Stimulated activated CD4-positive, alpha-beta T cell treated with anti-CD3 and anti-CD28 coated beads, TNF-alpha, amount 100 ng/mL, for 48 hours (primary cell): Measurements from ENCODE around the gene FOXL1.

ENCODE experiments used
- DNase-seq, 3 donors: peaks; one replicate each; pipeline ENCODE4 v3.0.0-alpha.2; 2020; ENCODE audit warnings: low read depth in 3 of 3

Gene FOXL1

DNA sequence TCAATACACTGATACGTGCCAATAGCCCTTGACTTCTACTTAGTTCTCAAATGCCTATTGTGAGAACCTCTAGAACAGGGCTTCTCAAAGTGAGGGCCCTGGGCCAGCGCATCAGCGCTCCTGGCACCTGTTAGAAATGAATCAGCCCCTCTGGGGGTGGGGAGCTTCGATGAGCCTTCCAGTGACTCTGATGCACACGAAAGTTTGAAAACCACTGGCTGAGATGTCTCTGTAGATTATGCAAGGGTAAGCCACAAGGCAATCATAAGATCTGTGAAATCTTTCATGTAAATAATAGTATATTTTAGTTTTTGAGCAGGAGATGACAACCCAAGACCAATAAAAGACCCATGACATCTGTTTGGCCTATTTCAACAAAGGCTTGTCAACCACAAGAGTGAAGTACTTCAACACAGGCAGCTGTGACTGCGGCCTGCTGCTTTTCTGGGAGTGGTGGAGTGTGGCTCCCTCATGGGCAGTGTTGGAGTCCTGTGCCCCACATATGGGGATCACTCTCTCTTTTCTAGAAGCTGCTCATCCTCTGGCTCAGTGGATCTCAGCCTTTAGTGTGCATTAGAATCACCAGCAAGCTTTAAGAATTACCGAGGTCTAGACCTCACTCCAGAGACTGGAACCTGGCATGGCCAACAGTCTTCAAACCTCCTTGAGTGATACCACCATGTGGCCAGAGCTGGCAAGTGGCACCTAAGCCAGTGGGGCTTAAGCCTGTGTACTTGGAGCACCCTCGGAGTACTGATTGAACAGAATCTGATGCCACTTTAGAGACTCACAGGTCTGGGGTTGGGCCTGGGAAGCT is 29.1 kb upstream of the FOXL1 start:
- DNase-seq = no peak

- DNase-seq = no peak
These were observed 28.5 kb upstream of the FOXL1 start for GRCh38 chr16:86549893-86550190.

DNA sequence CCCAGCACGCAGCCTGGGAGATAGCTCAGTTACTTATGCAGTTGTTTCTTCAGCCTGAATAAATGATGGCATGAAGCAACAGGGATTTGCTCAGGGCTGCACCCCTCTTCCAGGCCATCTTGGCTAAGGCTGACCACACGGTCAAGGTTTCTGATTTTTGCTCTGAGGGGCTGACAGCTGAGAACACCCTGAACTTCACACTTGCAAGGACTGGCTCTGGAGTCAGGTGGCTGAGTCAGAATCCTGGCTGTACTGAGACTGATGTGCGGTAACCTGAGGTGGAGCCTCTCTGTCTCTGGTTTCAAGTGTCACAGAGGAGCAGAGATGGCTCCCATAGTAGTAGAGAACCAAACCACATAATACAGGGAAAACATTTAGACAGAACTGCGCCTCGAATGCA is 28.1 kb upstream of the FOXL1 start:
- DNase-seq = no peak

GRCh38 chr16:86553356-86553755 is 25.0 kb upstream of the FOXL1 start:
- no peak for DNase-seq

GRCh38 chr16:86554599-86554916 is 23.8 kb upstream of the FOXL1 start:
- DNase-seq = no peak

DNA sequence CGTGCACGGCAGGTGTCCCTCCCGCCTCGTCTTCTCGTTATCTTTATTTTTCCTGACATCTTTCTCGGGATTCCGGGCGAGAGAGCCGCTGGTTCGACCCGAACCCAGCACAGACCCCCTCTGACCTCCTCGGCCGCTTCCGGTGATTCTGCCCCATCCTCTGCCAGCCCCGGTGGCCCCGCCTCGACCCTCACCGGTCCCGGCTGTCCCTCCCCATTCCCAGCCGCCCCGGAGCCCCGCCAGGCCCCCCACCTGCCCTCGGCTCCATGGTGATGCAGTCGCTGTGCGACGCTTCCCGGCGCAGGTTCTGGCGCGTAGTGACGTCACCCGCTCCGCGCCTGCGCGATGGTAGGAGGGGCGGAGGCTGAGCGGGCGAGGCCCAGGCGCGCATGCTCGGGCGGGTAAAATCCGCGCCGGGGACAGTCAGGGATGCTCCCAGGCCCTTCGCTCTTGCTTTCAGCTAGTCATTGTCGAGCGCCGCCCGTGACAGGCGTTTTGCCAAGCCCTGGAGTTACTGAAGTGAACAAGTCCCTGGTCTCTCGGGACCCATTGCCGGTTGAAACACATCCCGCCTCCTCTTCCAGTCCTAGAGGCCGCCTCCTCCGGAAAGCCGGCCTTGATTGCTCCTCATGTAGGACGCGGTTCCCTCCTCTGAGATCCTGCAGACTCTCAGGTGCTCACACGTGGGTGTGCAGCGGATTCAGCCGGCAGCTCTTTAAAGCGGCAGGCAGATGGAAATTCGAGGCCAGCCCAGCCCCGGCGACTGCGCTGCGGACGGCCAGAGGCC is 23.2 kb upstream of the FOXL1 start, which contains the start of gene MTHFSD:
Gene MTHFSD (minus strand): TSS at position 319 of the 787 bp plus-strand sequence. CDS start 51 bp downstream, at position 268.
- peak; percentile 89 to 92 (median 90) for DNase-seq

GRCh38 chr16:86555704-86556075 is 22.7 kb upstream of the FOXL1 start:
- no peak for DNase-seq

GRCh38 chr16:86556576-86556975 is 21.8 kb upstream of the FOXL1 start:
- no peak for DNase-seq

DNA sequence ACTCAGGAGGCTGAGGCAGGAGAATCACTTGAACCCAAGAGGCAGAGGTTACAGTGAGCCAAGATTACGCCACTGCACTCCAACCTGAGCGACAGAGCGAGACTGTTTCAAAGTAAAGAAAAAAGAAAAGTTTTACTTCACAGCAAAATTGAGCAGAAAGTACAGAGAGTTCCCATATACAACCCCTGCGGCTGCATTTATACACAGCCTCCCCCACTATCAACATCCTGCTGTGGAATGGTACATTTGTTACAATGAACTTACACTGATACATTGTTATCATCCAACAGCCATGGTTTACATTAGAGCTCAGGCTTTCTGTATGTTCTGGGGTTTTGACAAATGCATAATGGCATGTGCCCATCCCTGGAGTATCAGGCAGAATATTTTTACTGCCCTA is 20.8 kb upstream of the FOXL1 start:
- no peak for DNase-seq

DNA sequence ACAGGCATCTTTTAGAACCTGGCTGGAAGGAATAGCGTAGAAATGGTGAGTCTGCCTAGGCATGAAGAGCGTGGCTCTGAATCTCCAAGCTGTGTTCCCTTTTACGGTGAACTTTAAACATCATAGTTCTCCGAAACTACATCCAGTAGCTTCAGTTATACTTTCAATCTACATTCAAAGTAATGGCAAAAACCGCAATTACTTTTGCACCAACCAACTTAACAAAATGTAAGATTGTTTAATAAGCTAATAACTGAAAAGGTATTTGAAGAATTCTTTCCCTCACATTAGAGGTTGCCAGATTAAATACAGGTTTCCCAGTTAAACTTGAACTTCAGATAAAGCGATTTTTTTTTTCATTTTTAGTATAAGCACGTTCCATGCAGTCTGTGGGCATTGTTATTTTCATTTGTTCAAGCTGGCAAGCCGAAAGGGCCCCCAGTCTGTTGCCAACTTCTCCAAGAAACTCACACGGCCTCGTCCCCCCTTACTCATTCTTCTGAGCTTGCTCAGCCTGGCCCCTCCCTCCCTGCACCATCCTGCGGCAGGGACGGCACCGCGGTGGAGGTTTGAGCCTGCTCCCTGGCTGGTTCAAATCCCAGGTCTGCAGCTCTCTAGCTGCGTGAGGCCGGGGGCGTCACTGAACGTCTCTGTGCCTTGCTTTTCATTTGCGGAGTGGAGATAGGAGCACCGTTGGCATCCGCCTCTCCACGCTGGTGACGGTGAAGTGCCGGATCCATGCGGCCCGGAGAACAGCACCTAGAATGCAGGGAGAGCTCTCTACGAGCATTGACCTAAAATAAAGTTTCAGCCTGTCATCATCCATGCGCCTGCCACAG is 19.8 kb upstream of the FOXL1 start:
- DNase-seq = no peak

DNA sequence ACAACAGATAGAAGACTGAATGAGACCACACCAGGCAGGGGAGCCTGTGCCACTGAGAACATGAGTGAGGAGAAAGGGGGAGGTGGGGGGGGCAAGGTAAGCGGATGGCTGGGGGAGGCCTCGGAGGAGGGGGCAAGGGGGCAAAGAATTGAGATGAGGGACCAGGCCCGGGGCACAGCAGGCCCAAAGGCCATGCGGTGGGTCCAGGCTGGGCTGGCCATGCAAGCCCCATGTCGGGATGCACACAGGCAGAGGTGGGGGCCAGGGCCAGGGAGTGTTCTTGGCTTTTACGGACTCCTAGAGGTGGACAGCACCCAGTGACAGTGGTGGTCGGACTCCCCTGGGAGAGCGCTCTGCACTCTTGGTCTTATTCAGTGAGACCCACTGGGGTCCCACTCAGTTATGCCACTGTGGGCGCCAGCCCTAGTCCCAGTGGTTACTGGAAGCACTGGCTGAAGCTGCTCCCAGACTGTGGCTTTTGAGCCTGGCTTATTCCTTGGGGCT is 18.5 kb upstream of the FOXL1 start:
- no peak for DNase-seq

DNA sequence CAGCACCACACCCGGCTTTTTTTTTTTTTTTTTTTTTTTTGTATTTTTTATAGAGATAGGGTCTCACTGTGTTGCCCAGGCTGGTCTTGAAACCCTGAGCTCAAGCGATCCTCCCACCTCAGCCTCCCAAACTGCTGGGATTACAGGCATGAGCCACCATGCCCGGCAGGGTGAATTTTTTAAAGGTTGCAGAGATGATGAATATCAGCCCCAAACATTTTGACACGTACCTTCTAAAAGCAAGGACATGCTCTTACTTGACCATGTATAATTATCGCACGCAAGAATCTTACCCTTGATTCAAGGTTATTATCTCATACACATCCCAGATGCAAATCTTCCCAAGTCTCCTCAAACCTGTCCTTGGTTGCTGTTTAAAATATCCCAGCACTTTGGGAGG is 16.0 kb upstream of the FOXL1 start:
- DNase-seq = no peak

DNA sequence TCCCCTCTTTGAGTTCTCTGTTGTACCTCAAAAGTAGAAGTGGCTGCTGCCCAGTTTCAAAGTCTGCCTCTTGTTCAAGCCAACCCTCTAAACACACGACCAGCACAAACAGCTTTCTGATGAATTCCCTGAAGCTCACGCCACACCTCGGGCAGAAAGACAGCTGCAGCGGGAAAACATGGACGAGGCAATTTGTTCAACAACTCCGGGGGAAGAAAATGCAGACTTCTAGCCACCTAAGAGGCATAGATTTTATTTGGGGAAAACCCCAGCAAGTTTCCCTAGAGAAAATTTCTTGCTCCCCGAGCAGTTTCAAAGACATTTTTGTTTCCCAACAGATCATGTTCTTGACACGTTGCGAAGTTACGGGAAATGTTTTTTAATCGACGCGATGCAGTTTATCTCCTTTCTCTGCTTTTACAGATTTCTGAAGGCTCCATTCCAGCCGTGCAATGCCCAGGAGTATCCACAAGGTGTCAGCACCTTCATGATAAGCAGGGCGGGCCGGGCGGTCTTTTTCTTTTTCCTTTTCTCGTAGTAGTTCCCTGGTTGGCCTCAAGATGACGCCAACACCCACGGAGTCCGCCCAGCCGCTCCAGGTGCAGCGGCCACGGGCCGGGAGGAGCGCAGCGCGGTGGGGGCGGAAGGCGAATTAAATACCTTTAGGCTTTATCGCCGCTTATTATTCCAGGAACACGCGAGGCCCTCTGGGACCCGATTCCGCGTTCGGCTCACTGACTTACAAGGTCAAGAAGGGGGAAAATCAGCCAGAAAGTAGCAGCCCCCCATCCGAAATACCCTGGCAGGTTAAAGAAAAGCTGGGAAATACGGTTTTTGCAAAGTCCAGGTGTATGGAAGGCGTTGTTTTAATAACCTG is 14.6 kb upstream of the FOXL1 start:
- DNase-seq = peak; percentile 77 to 87 (median 78)

- no peak for DNase-seq
These were observed 13.1 kb upstream of the FOXL1 start for GRCh38 chr16:86565181-86565631.

DNA sequence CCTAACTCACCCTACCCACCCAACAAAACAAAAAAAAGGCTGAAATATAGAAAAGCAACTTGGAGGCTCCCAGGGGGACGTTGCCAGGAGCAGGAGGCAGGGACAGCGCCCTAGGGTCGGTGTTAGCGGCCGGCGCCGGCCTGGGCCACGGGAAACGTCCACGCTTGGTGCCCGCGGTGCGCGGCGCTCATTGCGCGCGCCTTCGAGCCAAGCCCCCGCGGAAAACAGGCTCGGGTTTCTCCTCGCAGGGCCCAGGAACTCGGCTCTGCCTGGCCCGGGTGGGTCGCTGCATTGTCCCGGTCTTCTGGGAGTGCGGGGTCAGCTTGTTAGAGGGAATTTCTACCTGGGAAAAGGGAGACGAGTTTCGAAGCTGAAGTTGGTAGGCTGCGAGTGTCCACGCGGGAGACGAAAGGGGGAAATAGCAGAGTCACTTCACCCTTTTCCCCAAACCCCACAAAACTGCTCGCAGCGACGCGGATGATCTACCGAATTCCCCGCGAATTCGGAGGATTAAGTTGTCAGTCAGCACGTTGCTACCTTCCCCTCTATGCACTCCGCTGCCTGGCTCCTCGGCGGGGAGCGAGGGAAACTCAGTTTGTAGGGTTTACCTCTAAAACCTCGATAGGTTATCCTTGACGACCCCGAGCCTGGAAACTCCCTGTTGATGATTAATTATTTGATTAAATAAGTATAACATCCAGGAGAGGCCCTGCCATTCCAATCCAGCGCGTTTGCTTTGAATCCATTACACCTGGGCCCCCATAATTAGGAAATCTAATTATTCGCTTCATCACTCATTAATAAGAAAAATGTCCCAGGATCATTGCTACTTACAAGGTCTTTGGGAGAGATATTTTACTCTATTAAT is 12.5 kb upstream of the FOXL1 start:
- DNase-seq = no peak

DNA sequence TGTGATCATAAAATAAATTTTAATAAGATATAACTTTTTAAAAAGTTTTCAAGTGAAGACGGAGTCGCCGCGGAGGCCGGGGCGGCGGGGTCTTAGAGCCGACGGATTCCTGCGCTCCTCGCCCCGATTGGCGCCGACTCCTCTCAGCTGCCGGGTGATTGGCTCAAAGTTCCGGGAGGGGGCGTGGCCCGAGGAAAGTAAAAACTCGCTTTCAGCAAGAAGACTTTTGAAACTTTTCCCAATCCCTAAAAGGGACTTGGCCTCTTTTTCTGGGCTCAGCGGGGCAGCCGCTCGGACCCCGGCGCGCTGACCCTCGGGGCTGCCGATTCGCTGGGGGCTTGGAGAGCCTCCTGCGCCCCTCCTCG is 11.8 kb upstream of the FOXL1 start, which contains the start of gene FOXC2:
Gene FOXC2 (plus strand): TSS at position 229 of the 365 bp plus-strand sequence. CDS start 507 bp downstream, outside the sequence.
- DNase-seq = no peak

DNA sequence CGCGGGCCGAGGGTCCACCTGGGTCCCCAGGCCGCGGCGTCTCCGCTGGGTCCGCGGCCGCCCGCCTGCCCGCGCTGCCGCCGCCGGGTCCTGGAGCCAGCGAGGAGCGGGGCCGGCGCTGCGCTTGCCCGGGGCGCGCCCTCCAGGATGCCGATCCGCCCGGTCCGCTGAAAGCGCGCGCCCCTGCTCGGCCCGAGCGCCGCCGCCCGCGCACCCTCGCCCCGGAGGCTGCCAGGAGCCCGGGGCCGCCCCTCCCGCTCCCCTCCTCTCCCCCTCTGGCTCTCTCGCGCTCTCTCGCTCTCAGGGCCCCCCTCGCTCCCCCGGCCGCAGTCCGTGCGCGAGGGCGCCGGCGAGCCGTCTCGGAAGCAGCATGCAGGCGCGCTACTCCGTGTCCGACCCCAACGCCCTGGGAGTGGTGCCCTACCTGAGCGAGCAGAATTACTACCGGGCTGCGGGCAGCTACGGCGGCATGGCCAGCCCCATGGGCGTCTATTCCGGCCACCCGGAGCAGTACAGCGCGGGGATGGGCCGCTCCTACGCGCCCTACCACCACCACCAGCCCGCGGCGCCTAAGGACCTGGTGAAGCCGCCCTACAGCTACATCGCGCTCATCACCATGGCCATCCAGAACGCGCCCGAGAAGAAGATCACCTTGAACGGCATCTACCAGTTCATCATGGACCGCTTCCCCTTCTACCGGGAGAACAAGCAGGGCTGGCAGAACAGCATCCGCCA is 11.2 kb upstream of the FOXL1 start:
- no peak for DNase-seq

- DNase-seq = no peak
These were observed 10.4 kb upstream of the FOXL1 start for GRCh38 chr16:86567701-86568581.
